Measurements from ENCODE around the gene CACNB3. TPM values are rescaled to one million over a fixed set of nuclear protein-coding genes. Genes with fewer than 3 reads are reported as not detected.
"Not testable (repeated sequence)": the region's sequence is repeated elsewhere in the genome, so short reads cannot be mapped to it uniquely, and the experiment has no call there.

CACNB3 gene
- total RNA-seq, 4 donors from 2014 or later: 9.4 to 39.2 (median 30.1) TPM

DNA sequence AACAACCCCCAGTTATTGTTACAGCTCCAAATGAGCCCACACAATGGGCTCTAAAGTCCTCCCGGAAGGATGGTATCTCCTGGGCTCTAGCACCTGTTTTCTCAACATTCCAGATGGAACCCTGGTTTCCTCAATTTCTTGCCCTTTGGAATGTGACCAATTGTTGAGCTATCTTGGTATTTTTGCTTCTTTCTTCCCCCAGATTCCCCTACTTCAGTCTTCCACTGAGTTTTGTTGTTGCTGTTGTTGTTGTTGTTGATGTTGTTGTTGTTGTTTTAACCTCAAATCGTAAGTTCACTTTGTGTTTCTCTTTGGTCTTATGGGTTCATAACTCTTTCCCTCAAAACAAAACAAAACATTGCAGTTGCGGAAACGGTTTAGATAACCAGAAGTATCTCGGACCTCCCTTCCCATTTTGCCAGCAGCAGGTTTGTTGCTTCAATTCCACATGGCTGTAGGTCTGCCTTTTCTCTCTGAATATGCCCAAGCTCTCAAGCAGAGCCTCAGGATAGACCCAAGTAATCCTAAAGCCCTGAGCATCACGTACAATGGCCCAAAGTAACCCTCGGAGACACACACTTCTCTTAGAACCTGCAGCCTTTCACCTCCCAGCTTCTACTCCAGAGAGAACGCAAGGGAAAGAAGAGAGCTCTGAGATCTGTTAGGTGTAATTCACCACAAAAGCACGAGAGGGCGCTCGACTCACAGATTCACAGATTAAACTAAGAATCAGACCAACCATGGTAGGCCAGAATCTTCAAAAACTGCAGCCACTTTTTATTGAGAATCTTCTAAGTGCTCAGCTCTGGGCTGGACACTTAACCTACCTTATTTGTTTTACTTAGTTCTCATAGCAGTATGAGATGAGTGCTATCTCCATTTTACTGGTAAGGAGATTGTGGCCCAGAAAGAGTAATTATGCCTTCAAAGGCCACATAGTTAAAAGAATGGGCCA is 34.7 kb downstream of the CACNB3 start:
- TF ChIP-seq POLR2AphosphoS5 (IDR thresholded peaks at IDR 0.05): no peak
- no peak for TF ChIP-seq EP300 (IDR thresholded peaks at IDR 0.05)
- TF ChIP-seq, protein P1, sequence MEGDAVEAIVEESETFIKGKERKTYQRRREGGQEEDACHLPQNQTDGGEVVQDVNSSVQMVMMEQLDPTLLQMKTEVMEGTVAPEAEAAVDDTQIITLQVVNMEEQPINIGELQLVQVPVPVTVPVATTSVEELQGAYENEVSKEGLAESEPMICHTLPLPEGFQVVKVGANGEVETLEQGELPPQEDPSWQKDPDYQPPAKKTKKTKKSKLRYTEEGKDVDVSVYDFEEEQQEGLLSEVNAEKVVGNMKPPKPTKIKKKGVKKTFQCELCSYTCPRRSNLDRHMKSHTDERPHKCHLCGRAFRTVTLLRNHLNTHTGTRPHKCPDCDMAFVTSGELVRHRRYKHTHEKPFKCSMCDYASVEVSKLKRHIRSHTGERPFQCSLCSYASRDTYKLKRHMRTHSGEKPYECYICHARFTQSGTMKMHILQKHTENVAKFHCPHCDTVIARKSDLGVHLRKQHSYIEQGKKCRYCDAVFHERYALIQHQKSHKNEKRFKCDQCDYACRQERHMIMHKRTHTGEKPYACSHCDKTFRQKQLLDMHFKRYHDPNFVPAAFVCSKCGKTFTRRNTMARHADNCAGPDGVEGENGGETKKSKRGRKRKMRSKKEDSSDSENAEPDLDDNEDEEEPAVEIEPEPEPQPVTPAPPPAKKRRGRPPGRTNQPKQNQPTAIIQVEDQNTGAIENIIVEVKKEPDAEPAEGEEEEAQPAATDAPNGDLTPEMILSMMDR (IDR thresholded peaks at IDR 0.05): peak in 3 of 4 experiments; percentile 86 to 97 (median 97)
- no peak for TF ChIP-seq POLR2A (IDR thresholded peaks at IDR 0.05)
- 1 to 2% methylated on average over 6 to 10 of the region's 11 CpGs for WGBS, 2 donors (ENCODE audit: low coverage in 1 of 2)
- peak overlapping the region; percentile 10 to 92 (median 88) for H3K27ac ChIP-seq

DNA sequence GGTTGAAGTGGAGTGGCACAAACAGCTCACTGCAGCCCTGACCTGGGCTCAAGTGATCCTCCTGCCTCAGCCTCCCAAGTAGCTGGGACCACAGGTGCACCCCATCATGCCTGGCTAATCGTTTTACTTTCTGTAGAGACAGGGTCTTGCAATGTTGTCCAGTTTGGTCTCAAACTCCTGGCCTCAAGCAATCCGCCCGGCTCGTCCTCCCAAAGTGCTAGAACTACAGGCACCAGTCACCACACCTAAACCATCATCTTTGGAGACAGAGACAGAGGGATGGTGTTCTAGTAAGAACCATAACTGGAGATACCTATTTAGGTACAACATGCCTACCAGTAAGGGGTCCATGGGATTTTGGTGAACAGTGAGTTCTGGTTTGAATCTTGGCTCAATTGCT is 36.2 kb downstream of the CACNB3 start:
- whole genome bisulfite sequencing, 2 donors (ENCODE audit: low coverage in 1 of 2): no CpG with 5 or more reads among the region's 4 CpGs
- Histone ChIP-seq H3K4me1 (peaks cover 0 to 32% (median 14%) of the 10 kb centered on the region in 3 donors), H3K9me3 (no peaks in the 10 kb centered on the region), H3K4me3 (no peak overlapping the region), H3K27me3 (no peaks in the 10 kb centered on the region), H3K36me3 (peaks cover 0 to 6% of the 10 kb centered on the region in 2 donors), H3K27ac (no peak overlapping the region)
- ATAC-seq: no peak
- TF ChIP-seq POLR2AphosphoS5 (IDR thresholded peaks at IDR 0.05) (no peak), EP300 (IDR thresholded peaks at IDR 0.05) (no peak), POLR2A (IDR thresholded peaks at IDR 0.05) (no peak)
- TF ChIP-seq, protein P1 (IDR thresholded peaks at IDR 0.05): no peak

More for the DNA sequence above, 34.7 kb downstream of the CACNB3 start:
- peaks cover 0 to 10% of the 10 kb centered on the region in 2 donors for H3K36me3 ChIP-seq
- H3K4me1 ChIP-seq: peaks cover 0 to 43% (median 14%) of the 10 kb centered on the region in 3 donors
- peak overlapping the region; percentile 49 to 91 for H3K4me3 ChIP-seq
- no peaks in the 10 kb centered on the region for H3K27me3 ChIP-seq
- H3K9me3 ChIP-seq: no peaks in the 10 kb centered on the region
- ATAC-seq: peak; percentile 37

DNA sequence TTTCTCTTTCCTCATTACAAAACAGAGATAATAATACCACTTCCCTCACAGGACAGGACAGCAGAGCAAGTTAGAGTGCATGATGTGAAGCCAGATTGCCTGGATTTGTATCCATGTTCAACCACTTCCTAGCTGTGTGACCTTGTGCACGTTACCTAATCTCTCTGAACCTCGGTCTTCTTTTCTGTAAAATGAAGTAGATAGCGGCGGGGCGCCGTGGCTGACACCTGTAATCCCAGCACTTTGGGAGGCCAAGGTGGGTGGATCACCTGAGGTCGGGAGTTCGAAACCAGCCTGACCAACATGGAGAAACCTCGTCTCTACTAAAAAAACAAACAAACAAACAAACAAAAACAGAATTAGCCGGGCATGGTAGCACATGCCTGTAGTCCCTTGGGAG is 36.6 kb downstream of the CACNB3 start:
- H3K9me3 ChIP-seq, H3K27me3 ChIP-seq, H3K27ac ChIP-seq, ATAC-seq, H3K36me3 ChIP-seq, H3K4me3 ChIP-seq: not testable (repeated sequence)
- H3K4me1 ChIP-seq: peaks cover 0 to 27% (median 14%) of the 10 kb centered on the region in 3 donors
- WGBS, 2 donors (ENCODE audit: low coverage in 1 of 2): 55 to 80% methylated on average over 2 to 3 of the region's 10 CpGs

DNA sequence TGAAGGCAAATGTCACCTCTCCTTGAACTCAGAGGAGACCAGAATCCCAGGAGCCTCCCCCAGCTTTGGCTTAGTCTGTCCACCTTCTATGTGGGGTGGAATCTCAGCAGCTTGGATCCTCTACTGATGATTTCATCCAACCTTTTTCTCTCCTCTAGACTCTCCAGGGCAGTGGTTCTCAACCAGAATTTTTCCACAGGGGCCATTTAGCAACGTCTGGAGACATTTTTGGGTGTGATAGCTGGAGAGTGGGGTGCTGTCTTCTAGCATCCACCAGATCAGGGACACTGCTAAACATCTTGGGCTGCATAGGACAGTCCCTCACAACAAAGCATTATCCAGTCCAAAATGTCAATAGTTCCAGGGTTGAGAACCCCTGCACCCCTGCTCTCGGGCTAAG is 38.1 kb downstream of the CACNB3 start:
- H3K36me3 ChIP-seq: peaks cover 0 to 3% of the 10 kb centered on the region in 2 donors
- H3K27me3 ChIP-seq: no peaks in the 10 kb centered on the region
- TF ChIP-seq POLR2A (IDR thresholded peaks at IDR 0.05): no peak
- 63% methylated on average over 1 of the region's 2 CpGs; no CpG with 5 or more reads in 1 of the 2 donors for WGBS, 2 donors (ENCODE audit: low coverage in 1 of 2)
- peaks cover 0 to 13% (median 0%) of the 10 kb centered on the region in 3 donors for H3K4me1 ChIP-seq
- no peaks in the 10 kb centered on the region for H3K9me3 ChIP-seq
- H3K4me3 ChIP-seq: no peak overlapping the region
- no peak for ATAC-seq
- H3K27ac ChIP-seq: no peak overlapping the region

DNA sequence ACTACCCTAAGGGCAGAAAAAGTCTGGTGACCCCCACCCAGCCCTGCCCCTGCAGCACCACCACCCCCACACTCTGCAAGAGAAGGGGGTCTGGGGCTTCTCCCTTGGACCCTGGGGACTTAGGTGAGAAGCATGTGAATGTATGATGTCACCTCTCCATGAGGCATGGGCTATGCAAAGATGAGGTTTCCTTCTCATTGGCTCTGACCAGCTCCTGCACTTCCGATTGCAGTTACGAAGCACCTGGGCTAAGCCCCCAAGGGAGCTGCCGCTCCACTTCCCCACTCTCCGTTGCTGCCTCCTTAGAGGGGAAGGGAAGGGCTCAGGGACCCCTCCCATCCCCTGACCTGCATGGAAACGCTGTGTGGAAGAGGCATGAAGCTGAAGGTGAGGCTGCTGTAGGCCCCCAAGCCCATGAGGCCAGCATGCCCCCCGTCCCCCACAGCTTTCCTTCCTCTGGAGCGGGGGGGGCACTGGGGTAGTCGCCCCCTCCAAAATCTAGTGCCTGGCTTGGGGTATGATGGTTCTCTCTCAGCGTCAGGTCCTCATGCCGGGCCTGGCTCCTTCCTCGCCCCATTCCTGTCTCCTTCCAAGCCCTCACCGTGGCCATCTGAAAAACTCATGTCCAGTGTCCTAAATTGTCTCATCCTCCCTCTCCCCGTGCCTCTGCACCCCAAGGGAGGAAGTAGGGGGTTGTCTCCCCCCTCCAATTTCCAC is 39.1 kb downstream of the CACNB3 start:
- 78 to 80% methylated on average over 1 to 7 of the region's 13 CpGs for WGBS, 2 donors (ENCODE audit: low coverage in 1 of 2)
- TF ChIP-seq POLR2A (IDR thresholded peaks at IDR 0.05): no peak
- TF ChIP-seq, protein P1 (IDR thresholded peaks at IDR 0.05): no peak
- no peak for TF ChIP-seq EP300 (IDR thresholded peaks at IDR 0.05)
- no peak for TF ChIP-seq POLR2AphosphoS5 (IDR thresholded peaks at IDR 0.05)
- ATAC-seq: no peak

More for the DNA sequence above, 39.1 kb downstream of the CACNB3 start:
- Histone ChIP-seq H3K4me1 (peaks cover 0 to 8% (median 0%) of the 10 kb centered on the region in 3 donors), H3K9me3 (no peaks in the 10 kb centered on the region), H3K36me3 (peaks cover 0 to 6% of the 10 kb centered on the region in 2 donors), H3K27me3 (peaks cover 7% of the 10 kb centered on the region), H3K27ac (no peak overlapping the region), H3K4me3 (no peak overlapping the region)
